GM23338 (cell line): ENCODE data around the gene TTL.

ENCODE experiments used
- EZH2 ChIP-seq: fragments of 200-600 bp; sonication (generic); IDR thresholded peaks from one replicate; pipeline ENCODE4 v1.8.0; 2017; ENCODE audit warnings: antibody characterized with exemption, mild to moderate bottlenecking, low read depth; ENCODE audit not compliant: unreplicated experiment
- TF ChIP-seq, protein P1 (sequence below), 2 experiments: fragments of 200-600 bp in 1 of 2; sonication (generic) in 1 of 2; conservative IDR thresholded peaks; 2 replicates each; pipeline versions ENCODE4 v1.5.1 to v1.6.1; 2016 to 2017; ENCODE audit warnings: antibody characterized with exemption in 2 of 2, low read depth in 2 of 2, mild to moderate bottlenecking in 2 of 2, moderate library complexity in 1 of 2

DNA sequence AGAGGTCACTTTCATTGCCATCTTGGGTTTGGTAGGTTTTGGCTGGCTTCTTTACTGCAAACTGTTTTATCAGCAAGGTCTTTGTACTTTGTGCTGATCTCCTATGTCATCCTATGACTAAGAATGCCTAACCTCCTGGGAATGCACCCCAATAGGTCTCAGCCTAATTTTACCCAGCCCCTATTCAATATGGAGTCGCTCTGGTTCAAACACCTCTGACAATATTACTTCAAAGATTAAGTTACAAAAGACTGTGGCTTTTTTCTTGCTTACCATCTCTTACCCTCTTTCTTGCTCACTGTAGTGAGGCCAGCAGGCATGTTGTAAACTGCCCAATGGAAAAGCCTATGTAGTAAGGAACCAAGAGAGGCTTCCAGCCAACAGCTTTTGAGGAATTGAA is 30.6 kb upstream of the TTL start:
- TF ChIP-seq, protein P1, sequence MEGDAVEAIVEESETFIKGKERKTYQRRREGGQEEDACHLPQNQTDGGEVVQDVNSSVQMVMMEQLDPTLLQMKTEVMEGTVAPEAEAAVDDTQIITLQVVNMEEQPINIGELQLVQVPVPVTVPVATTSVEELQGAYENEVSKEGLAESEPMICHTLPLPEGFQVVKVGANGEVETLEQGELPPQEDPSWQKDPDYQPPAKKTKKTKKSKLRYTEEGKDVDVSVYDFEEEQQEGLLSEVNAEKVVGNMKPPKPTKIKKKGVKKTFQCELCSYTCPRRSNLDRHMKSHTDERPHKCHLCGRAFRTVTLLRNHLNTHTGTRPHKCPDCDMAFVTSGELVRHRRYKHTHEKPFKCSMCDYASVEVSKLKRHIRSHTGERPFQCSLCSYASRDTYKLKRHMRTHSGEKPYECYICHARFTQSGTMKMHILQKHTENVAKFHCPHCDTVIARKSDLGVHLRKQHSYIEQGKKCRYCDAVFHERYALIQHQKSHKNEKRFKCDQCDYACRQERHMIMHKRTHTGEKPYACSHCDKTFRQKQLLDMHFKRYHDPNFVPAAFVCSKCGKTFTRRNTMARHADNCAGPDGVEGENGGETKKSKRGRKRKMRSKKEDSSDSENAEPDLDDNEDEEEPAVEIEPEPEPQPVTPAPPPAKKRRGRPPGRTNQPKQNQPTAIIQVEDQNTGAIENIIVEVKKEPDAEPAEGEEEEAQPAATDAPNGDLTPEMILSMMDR (conservative IDR thresholded peaks at IDR 0.05; ENCODE audit: low read depth in 2 of 2): no peak
- TF ChIP-seq EZH2: no peak
